ENCODE results near the gene AGAP1.

GRCh38 chr2:235659767-235660322 is 166.0 kb downstream of the AGAP1 start:
- TF ChIP-seq POLR2A (IDR thresholded peaks at IDR 0.05) (no peak), CTCF (IDR thresholded peaks at IDR 0.05) (no peak)
